HG02973 (cell line): ENCODE data around the gene EIF4G2.

Experiments used
- ATAC-seq: cut with Tn5 transposase; IDR thresholded peaks from one replicate; pipeline ENCODE4 v1.9.1; 2021; ENCODE audit warnings: moderate library complexity; ENCODE audit not compliant: unreplicated experiment

Gene EIF4G2

DNA sequence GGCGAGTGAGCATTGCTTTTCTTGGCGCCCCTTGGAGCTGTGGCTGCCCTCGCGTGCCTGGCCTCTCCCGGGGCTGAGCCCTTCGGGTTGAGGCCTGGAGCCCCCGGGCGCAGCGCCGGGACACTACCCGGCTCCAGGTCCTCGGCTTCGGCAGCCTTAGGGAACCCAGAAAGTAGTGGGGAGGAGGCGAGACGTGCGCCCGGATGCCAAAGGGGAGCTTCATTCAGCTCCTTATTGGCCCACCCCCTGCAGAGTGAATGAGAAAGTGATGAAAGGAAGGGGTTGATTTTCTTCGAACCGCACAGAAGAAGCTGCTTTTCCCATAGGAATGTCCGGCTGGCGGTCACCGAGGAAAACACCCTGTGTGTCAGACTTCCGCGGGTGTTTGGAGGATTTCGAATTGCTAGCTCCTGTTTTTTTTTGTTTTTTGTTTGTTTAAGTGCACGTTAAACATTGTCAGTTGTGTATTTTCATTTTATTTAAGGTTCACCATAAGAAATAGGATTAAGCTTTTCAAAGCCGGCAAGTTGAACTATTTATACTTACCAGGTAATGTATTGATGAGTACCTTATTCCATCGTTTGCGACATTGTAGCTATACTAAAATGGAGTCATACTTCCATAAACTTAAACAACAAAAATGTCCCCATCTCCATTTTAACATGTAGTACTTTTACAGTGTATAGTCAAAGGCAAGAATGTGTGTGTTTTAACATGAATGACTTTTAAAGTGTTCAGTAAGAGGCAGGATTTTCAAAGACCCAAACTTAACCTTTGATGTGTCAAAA is 841 bp upstream of the EIF4G2 start:
- ATAC-seq, result peak; percentile 14

DNA sequence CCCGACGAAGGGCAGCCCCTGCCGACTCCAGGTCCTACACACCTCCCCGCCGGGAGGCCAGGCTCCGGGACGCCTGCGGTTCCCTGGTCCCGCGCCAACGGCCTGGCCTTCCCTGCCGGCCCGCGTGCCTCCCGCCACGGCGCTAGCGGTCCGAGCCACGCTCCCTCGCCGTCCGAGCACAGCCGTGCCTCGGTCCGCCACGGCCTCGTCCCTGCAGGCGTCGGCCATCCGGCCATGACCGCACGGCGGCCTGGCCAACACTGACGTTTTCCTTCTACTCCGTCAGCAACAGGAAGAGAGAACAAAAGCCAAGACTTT is 532 bp downstream of the EIF4G2 start:
- ATAC-seq, result no peak

DNA sequence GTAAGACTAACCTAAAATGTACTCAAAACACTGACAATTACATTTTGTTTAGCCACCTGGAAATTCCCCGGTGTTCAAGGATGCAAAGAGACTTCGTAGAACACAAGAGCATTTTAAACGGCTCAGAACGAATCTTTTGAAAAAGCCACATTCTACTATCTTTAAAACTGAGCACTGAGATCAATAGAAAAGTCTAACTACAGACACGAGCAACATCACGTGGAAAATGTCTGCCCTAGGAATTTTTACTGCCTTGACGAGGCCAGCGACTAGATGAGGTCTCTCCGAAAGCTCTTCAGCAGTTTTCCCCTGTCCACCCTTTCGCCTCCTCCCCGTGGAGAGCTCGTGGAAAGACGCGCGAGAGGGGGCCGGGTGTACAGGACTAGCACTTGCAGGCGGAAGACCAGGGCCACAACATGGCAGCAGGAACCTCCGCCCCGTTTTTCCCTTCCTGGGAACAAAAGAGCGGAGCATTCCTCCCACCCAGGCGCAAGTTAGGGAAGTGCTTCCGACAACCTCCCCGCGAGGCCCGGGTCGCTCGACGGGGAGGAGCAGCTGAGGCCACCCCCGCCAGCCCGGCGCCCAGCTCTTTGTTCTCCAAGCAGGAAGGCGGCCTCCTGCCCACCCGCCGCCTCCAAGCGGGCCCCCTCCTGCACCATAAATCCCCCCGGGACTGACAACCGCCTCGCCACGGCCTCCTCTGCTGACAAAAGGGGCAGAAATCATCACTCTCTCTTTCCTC is 1.1 kb downstream of the EIF4G2 start:
- peak; percentile 1 for ATAC-seq

DNA sequence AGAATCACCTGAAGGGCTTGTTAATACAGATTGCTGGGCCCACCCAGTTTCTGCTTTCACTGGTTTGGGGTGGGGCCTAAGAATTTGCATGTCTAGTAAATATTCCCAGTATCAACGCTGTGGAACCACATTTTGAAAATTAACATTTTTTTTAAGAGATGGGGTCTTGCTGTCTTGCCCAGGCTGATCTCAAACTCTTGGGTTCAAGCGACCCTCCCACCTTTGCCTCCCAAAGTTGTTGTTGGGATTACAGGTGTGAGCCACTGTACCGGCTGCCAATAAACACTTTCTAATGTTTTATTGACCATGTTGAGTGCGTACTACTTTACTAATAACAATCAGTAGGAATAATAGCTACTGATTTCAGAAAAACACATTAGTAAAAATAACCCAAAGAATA is 2.5 kb downstream of the EIF4G2 start:
- no peak for ATAC-seq

DNA sequence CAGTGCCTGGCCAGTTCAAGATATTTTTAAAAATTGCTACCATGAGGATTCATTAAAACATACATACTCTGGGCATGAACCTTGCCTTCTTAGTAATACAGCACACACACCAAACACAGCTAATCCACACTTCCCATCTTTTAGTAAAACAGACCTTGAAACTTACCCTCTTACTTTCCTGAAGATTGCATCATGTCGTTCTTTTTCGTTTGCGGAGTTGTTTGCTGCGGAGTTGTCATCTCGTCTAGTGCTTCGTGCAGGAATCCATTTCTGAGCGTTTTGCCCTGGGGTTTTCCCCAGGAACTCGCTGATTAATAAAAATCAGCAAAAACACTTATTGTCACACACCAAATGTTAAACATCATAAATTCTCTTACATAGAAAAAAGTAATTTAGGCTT is 3.0 kb downstream of the EIF4G2 start:
- no peak for ATAC-seq

DNA sequence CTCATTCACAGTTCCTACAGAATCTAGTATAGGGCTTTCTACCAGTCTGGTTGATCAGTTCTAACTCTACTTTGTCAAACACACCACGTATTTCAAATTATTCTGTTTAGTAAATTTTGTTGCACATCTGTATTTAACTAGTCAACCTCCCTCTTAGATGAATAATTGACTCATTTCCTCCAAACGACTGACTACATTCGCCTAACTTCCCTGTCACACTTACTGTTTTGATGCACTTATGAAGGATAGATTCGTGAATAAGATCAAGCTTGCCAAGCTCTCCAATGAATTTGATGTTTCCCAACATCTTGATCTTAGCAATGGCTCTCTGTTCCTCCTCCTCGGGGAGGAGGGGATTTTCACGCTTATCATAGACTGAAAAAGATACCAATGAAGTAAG is 5.0 kb downstream of the EIF4G2 start:
- ATAC-seq, result no peak

DNA sequence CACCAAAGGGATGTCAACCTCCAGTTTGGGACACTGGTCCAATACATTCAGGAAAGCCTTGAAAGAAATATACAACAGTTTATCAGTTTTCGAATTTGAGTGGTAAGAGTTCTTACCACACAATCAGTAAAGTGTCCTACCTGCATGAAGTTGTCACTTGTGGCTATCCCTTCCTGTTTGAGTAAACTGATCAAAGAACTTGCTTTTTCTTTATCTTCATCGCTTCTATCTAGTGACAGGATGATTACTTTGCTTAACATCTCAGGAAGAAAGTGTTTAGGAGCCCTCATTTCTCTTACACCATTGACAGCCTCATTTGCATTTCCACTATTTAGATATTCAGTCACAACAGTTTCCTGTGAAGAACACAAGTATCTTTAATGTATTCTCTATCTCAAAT is 8.4 kb downstream of the EIF4G2 start:
- no peak for ATAC-seq

DNA sequence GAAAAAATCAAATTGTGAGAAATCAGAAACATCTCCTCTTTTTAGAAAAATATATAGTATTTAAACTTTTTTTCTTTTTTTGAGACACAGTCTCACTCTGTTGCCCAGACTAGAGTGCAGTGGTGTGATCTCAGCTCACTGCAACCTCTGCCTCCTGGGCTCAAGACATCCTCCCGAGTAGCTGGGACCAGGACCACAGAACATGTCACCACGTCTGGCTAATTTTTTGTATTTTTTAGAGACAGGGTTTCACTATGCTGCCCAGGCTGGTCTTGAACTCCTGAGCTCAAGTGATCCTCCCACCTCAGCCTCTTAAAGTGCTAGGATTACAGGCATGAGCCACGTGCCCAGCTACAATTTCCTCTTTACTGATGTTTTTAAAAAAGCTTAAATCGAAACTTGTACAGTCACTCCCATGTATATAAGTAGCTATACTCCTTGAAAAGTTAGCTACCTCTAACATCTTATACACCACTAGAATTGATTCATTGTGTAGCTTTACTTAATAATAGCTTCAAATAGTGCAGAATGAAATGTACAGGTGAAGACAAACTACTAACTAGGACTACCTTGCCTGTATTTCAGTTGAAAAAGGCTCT is 10.3 kb downstream of the EIF4G2 start:
- no peak for ATAC-seq

DNA sequence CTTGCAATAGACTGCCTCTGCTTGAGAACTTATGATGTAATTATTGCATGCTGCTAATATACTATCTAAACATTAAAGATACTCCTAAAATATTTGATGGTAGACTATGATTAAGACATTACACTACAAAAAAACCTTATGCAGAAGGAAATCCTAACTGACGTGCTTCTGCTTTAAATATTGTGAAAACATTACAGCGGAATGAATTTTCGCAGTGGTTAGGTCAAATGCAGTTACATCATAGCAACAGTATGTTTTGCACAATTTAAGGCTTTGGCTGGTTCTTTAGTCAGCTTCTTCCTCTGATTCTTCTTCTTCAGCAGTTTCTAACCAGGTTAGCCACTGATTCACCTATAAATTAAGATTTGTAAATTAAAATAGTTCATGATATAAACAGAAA is 11.2 kb downstream of the EIF4G2 start:
- ATAC-seq, result no peak

DNA sequence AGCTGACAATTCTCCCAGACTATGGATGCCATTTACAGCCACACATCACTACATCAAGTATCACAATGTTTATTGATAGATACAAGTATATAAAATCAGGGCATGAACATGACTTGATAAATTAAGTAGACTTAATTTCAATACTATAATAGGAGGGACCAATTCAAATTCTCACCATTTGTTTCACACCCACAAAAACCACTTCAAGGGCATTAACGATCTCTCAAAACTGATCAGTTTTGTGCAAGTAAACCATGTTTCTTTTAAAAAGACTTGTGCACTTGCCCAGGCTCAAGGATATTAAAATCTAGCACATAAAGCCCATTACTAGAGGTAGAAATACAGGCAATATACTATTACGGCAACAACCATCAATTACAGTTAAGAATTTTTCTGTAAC is 11.7 kb downstream of the EIF4G2 start:
- no peak for ATAC-seq

DNA sequence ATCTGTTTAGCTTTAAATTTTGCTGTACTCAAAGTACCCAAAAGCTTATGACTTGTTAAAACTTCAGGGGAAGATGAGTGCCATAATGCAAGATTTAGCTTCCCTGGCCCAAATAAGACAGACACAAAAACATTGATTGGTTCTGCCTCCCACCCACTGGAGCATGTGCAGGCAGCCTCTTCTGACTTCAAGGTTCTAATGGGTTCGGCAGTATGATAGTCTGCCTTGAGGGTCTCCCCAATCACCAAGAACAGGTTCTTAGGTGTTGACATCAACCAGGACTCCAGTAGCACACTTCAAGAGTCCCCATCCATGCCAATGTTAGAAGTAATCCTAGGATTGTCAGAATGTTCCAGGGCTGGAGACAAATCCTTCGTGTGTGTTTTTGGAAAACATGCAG is 12.5 kb downstream of the EIF4G2 start:
- no peak for ATAC-seq

DNA sequence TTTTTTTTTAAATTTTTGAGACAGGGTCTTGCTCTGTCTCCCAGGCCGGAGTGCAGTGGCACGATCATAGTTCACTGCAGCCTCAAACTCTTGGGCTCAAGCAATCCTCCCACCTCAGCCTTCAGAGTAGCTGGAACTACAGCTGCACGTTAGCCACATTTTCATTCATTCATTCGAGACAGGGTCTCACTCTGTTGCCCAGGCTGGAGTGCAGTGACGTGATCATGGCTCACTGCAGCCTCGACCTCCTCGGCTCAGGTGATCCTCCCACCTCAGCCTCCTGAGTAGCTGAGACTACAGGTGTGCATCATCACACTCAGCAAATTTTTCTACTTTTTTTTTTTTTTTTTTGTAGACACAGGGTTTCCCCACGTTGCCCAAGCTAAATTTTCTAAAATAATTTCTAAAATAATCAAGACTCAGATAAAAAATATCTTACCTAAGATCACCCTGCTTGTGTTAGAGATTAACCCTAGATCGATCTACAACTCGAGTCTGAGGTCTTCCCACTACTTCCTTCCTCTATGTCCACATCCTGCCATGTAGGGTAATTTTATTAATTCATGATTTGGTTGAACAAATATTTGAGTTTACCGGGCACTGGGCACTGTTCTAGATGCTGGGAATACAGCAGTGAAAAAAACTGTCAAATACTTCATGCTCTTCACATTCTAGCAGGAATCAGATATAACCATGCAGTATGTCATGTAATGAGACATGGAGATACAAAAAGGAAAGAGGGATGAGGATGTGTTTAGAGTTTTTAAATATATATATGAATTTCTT is 15.1 kb downstream of the EIF4G2 start:
- no peak for ATAC-seq

DNA sequence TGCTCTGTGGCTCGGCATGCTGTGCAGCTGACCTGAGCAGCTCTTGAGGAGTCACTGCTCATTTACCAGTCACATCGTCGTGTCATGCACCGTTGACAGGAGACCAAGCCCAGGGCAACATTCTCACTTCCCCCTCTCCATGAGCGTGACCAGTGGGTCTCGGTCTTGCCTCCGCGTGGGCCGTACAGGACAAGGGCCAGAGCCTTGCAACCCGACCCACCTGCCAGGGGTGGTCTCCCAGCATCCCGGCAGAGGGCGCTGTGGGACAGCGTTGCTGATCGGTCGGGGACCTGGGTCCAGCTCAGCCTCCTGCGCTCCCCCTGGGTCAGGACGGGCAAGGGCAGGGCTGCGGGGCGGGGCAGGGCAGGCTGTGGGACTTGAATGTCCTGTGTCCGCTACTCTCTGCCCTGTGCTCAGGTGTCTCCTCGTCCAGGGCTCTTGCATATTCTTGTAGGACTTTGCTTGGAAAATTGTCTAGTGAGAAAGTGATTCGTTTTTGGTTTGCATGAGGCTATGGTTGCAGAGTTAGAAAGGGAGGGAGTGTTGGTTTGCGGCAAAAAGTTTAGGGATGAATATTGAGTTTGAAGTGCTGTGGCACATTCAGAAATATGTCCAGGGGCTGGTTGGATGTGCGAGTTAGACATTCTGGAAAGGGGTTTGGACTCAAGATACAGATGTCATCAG is 16.2 kb downstream of the EIF4G2 start:
- ATAC-seq, result no peak

DNA sequence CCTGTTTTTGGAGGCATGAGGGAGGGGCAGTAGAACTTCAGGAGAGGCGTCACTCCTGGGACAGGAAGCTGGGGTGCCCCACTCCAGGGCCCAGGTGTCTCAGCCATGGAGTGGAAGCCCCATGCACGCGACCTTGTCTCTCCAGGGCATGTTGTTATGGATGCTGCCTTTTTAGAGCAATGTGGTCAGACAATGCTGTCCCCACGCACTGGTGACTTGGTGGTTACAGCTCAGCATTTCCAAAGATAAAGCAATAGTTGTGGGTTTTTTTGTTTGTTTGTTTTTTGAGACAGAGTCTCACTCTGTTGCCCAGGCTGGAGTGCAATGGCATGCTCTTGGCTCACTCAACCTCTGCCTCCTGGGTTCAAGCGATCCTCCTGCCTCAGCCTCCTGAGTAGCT is 22.3 kb downstream of the EIF4G2 start:
- ATAC-seq, result no peak

DNA sequence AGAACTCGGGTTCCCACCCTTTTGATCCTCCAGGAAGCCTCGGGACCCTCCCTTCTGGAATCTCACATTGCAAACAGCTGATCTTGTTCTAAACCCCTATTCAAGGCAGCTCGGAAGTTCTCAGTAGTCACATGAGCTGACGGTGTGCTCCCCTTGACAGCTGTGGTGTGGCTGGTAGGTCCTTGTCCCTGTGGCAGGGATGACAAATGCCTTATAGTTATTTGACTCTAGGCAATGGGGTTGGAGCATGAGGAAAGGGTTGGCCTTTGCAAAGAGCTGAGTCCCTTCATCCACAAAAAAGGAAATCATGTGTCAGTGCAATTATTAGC is 23.6 kb downstream of the EIF4G2 start:
- no peak for ATAC-seq

DNA sequence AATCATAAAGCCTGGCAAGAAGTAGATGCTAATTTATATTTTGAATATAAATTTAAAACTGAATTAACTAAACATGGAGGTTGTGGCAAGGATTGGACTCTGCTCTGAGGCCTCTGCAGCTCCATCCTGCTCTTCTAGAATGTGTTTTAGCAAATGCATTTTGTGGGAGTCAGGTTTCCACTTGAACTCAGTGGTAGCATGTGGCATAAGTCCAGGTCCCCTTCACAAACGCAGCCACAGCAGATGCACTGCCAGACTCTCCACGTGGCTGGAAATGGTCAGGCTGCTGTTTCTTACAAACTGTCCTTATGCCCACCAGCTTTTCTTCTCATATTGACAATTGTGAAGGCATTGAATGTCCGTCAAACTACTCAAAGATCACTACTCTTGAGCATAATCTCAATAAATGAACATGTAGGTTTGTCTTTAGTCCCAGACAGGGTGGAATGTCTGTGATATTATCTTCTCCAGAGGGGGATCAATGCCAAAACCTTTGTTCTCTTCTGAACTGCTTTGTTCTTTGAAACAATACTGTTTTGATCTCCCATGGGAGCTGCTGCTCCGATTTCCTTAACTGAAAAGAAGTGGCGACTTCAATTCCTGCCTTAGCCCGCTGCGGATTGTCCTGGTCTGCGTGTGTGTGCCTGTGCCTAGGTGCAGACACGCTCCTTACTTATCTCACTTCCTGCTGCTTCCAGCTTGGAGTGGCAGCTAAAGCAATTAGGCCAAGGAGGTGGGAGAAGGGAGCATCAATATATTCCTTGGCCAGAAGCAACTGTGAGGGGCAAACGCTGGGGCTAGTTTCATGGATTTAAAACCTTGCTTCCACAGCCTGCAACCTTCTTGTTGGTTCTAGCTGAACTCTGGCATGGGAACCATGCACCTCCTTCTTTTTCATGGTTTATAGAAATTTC is 24.2 kb downstream of the EIF4G2 start:
- ATAC-seq, result no peak

DNA sequence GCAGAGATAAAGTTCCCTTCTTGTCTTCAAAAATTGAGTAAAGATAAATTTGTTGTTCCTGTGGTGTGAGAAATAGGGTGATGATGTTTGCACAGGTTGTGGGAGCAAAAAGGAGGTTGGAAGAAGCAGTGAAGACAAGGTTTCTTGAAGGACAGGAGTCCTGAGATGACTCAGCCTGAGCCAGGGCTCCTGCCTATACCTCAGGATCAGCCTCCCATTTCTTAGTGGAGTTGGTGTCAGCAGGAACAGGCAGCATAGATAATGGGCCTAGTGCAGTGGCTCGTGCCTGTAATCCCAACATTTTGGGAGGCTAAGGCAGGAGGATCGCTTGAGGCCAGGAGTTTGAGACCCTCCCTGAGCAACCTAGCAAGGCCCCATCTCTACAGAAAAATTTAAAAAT is 28.7 kb downstream of the EIF4G2 start:
- ATAC-seq, result no peak

DNA sequence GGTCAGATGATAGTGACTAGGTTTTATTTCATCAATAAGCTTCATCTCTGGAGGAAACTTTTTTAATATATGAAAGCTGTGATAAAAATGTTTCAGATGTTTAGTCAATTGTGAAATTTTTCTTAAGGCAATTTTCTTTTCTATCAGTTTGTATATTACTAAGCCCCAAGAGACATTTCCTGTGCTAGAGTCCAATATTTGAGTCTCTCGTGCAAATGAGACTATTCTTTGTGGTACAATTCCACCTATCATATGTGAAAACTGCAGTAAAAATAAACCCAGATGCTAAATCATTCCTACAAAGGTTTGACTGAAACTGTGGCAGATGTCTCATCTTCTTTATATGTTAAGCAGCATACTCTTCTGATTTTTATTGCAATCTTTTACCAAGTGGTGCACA is 29.6 kb downstream of the EIF4G2 start:
- ATAC-seq, result no peak

DNA sequence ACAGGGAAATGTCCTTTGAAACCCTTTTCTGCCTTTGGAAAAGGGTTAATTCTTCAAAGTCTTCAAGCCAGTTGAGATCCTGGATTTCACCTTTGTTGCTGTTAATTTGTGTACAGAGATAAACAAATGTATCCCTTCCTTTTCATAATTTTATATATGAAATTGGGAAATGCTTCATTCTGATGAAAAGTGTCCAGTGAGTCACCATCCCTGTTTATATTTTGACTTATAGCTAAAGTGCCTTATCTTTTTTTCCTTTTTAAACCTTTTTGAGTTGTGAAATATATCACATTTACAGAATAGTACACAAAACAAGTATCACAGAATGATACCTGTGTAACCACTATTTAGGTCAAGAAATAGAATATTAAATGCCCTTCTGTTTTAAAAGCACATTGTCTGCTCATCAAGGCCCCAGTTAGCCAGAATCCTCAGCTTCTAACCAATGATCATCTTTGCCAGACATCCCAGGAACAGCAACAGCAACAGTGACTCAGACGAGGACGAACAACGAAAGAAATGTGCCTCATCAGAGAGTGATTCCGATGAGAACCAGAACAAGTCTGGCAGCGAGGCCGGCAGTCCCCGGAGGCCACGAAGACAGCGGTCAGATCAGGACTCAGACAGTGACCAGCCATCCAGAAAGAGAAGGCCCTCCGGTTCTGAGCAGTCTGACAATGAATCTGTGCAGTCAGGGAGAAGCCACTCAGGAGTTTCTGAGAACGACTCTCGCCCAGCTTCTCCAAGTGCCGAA is 30.3 kb downstream of the EIF4G2 start:
- ATAC-seq, result no peak
